ENCODE results near the gene ABI1. TPM values are rescaled to one million over a fixed set of nuclear protein-coding genes. Genes with fewer than 3 reads are reported as not detected.

Gene ABI1
- total and polyA plus RNA-seq, 2 donors (not counting 1 experiment from before 2014, with no cell fraction given): 37.8 to 80.5 TPM

- no peaks in the 10 kb centered on the region for H3K27me3 ChIP-seq (replicated peaks in 1 of 4; ENCODE audit: control extremely low read depth in 1 of 4, control insufficient read depth in 3 of 4, insufficient read depth in 4 of 4, low read length in 3 of 4)
- 100% methylated on average over 2 of the region's 10 CpGs for WGBS (ENCODE audit: insufficient coverage)
- H3K9ac ChIP-seq (ENCODE audit: low read length): no peak overlapping the region
- no peak overlapping the region for H3K27ac Mint-ChIP-seq
- POLR2A ChIA-PET: no interaction called here
- intact Hi-C loops (cut with micrococcal nuclease): no loop called here
- H3K9me3 ChIP-seq (ENCODE audit: control extremely low read depth in 1 of 3, control insufficient read depth in 2 of 3, insufficient read depth in 1 of 3, low read length in 2 of 3): no peaks in the 10 kb centered on the region
- ATAC-seq (ENCODE audit: low read depth): no peak
- H3K4me1 ChIP-seq (ENCODE audit: control insufficient read depth in 2 of 2, insufficient read depth in 2 of 2, low read length in 2 of 2): no peaks in the 10 kb centered on the region
- no peak for DNase-seq
- H3K4me2 ChIP-seq (replicated peaks; ENCODE audit: low read depth, low read length, poor library complexity, severe bottlenecking): no peak overlapping the region
- H2AFZ ChIP-seq (ENCODE audit: insufficient read depth, low read depth, low read length, poor library complexity, severe bottlenecking): no peak overlapping the region
- no peaks in the 10 kb centered on the region for H4K20me1 ChIP-seq (ENCODE audit: control insufficient read depth, insufficient read depth, low read length, poor library complexity, severe bottlenecking)
- H3K27me3 Mint-ChIP-seq: no peaks in the 10 kb centered on the region
- TF ChIP-seq EZH2 (IDR thresholded peaks at IDR 0.05; ENCODE audit: borderline replicate concordance, insufficient read depth, low read depth, low read length, poor library complexity, severe bottlenecking): no peak
- TF ChIP-seq, protein P1, sequence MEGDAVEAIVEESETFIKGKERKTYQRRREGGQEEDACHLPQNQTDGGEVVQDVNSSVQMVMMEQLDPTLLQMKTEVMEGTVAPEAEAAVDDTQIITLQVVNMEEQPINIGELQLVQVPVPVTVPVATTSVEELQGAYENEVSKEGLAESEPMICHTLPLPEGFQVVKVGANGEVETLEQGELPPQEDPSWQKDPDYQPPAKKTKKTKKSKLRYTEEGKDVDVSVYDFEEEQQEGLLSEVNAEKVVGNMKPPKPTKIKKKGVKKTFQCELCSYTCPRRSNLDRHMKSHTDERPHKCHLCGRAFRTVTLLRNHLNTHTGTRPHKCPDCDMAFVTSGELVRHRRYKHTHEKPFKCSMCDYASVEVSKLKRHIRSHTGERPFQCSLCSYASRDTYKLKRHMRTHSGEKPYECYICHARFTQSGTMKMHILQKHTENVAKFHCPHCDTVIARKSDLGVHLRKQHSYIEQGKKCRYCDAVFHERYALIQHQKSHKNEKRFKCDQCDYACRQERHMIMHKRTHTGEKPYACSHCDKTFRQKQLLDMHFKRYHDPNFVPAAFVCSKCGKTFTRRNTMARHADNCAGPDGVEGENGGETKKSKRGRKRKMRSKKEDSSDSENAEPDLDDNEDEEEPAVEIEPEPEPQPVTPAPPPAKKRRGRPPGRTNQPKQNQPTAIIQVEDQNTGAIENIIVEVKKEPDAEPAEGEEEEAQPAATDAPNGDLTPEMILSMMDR (IDR thresholded peaks at IDR 0.05): no peak
- peaks cover 1 to 21% of the 10 kb centered on the region in 2 experiments for H3K36me3 ChIP-seq (replicated peaks in 1 of 2; ENCODE audit: control extremely low read depth in 1 of 2, control insufficient read depth in 1 of 2, extremely low read depth in 1 of 2, insufficient read depth in 2 of 2, low read length in 1 of 2)
- H3K4me3 ChIP-seq (ENCODE audit: control extremely low read depth in 1 of 5, extremely low read depth in 1 of 5, insufficient read depth in 1 of 5, low read depth in 2 of 5, low read length in 4 of 5): no peak overlapping the region
- H3K9me3 Mint-ChIP-seq (ENCODE audit: insufficient read depth): no peaks in the 10 kb centered on the region
- no peaks in the 10 kb centered on the region for H3K4me1 Mint-ChIP-seq
- no peak overlapping the region for H3K4me3 Mint-ChIP-seq
- H3K79me2 ChIP-seq (ENCODE audit: control insufficient read depth, insufficient read depth, low read length): no peaks in the 10 kb centered on the region
- CTCF ChIA-PET: interaction anchor here (0.5 to 2.4 kb wide), 4 partner anchors 19 to 382 kb away, joined by 3 to 8 read pairs (median 6); no protein-coding TSS in a partner anchor
- no peak overlapping the region for H3K27ac ChIP-seq (ENCODE audit: low read length in 2 of 2)
Observed at GRCh38 chr10:26706936-26707335, 153.8 kb downstream of the ABI1 start.

GRCh38 chr10:26706206-26706605 is 154.6 kb downstream of the ABI1 start:
- peaks cover 1 to 21% of the 10 kb centered on the region in 2 experiments for H3K36me3 ChIP-seq (replicated peaks in 1 of 2; ENCODE audit: control extremely low read depth in 1 of 2, control insufficient read depth in 1 of 2, extremely low read depth in 1 of 2, insufficient read depth in 2 of 2, low read length in 1 of 2)
- H2AFZ ChIP-seq (ENCODE audit: insufficient read depth, low read depth, low read length, poor library complexity, severe bottlenecking): no peak overlapping the region
- WGBS (ENCODE audit: insufficient coverage): 77% methylated on average over 6 of the region's 6 CpGs
- no peak for DNase-seq
- no peaks in the 10 kb centered on the region for H3K4me1 ChIP-seq (ENCODE audit: control insufficient read depth in 2 of 2, insufficient read depth in 2 of 2, low read length in 2 of 2)
- no peak overlapping the region for H3K4me3 ChIP-seq (ENCODE audit: control extremely low read depth in 1 of 5, extremely low read depth in 1 of 5, insufficient read depth in 1 of 5, low read depth in 2 of 5, low read length in 4 of 5)
- ChIA-PET CTCF (interaction anchor here (2.4 kb wide), 1 partner anchor 20 kb away, joined by 8 read pairs; no protein-coding TSS in a partner anchor), POLR2A (no interaction called here)
- ATAC-seq (ENCODE audit: low read depth): no peak
- no peak overlapping the region for H3K9ac ChIP-seq (ENCODE audit: low read length)
- no peaks in the 10 kb centered on the region for H3K4me1 Mint-ChIP-seq
- H3K27ac ChIP-seq (ENCODE audit: low read length in 2 of 2): no peak overlapping the region
- no peaks in the 10 kb centered on the region for H3K9me3 Mint-ChIP-seq (ENCODE audit: insufficient read depth)
- H4K20me1 ChIP-seq (ENCODE audit: control insufficient read depth, insufficient read depth, low read length, poor library complexity, severe bottlenecking): no peaks in the 10 kb centered on the region
- no peak overlapping the region for H3K27ac Mint-ChIP-seq
- intact Hi-C loops (cut with micrococcal nuclease): no loop called here
- H3K27me3 ChIP-seq (replicated peaks in 1 of 4; ENCODE audit: control extremely low read depth in 1 of 4, control insufficient read depth in 3 of 4, insufficient read depth in 4 of 4, low read length in 3 of 4): no peaks in the 10 kb centered on the region
- H3K9me3 ChIP-seq (ENCODE audit: control extremely low read depth in 1 of 3, control insufficient read depth in 2 of 3, insufficient read depth in 1 of 3, low read length in 2 of 3): no peaks in the 10 kb centered on the region
- no peaks in the 10 kb centered on the region for H3K79me2 ChIP-seq (ENCODE audit: control insufficient read depth, insufficient read depth, low read length)
- no peak overlapping the region for H3K4me2 ChIP-seq (replicated peaks; ENCODE audit: low read depth, low read length, poor library complexity, severe bottlenecking)
- no peak for TF ChIP-seq EZH2 (IDR thresholded peaks at IDR 0.05; ENCODE audit: borderline replicate concordance, insufficient read depth, low read depth, low read length, poor library complexity, severe bottlenecking)
- TF ChIP-seq, protein P1 (IDR thresholded peaks at IDR 0.05): no peak
- no peaks in the 10 kb centered on the region for H3K27me3 Mint-ChIP-seq
- H3K4me3 Mint-ChIP-seq: no peak overlapping the region

All from B cell (primary cell).